AG10803 (cell line): Measurements from ENCODE around the gene MFAP2.

Experiments used
- DNase-seq: peaks from one replicate; pipeline ENCODE4 v3.0.0; 2010; ENCODE audit warnings: low read depth
- H3K4me3 ChIP-seq: 2 replicates; pipeline ENCODE4 v1.5.1; 2011; ENCODE audit warnings: mild to moderate bottlenecking, low read length, control low read depth
- TF ChIP-seq, protein P1 (sequence below): conservative IDR thresholded peaks from 2 replicates; pipeline ENCODE4 v1.5.1; 2011; ENCODE audit warnings: mild to moderate bottlenecking, low read length, control low read depth, inconsistent platforms

Gene MFAP2

DNA sequence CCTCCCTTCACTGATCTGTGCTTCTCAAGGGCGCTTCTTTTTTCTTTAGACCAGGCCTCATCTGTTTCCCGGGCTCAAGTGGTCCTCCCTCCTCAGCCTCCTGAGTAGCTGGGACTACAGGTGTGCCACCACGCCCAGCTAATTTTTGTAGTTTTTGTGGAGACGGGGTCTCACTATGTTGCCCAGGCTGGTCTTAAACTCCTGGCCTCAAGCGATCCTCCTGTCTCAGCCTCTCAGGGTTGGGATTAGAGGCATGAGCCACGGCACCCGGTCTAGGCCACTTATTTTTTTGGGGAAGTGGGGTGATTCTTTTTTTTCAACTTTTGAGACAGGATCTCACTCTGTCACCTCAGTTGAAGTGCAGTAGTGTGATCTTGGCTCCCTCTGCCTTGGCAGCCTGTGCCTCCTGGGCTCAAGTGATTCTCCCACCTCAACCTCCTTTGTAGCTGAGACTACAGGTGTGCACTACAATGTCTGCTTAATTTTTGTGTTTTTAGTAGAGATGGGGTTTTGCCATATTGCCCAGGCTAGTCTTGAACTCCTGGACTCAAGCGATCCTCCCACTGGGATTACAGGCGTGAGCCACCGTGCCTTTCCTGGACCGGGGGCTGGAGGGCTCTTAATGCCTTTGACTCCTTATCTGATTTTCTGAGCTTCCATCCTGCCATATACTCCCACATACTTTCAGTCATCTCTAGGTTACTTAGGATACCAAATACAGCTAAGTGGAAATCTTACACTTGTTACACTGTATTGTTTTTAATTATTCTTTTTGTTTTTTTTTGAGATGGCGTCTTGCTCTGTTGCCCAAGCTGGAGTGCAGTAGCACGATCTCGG is 18.9 kb downstream of the MFAP2 start:
- no peak for DNase-seq
- TF ChIP-seq, protein P1, sequence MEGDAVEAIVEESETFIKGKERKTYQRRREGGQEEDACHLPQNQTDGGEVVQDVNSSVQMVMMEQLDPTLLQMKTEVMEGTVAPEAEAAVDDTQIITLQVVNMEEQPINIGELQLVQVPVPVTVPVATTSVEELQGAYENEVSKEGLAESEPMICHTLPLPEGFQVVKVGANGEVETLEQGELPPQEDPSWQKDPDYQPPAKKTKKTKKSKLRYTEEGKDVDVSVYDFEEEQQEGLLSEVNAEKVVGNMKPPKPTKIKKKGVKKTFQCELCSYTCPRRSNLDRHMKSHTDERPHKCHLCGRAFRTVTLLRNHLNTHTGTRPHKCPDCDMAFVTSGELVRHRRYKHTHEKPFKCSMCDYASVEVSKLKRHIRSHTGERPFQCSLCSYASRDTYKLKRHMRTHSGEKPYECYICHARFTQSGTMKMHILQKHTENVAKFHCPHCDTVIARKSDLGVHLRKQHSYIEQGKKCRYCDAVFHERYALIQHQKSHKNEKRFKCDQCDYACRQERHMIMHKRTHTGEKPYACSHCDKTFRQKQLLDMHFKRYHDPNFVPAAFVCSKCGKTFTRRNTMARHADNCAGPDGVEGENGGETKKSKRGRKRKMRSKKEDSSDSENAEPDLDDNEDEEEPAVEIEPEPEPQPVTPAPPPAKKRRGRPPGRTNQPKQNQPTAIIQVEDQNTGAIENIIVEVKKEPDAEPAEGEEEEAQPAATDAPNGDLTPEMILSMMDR, result no peak
- peak overlapping the region; percentile 56 for H3K4me3 ChIP-seq

- DNase-seq, result peak; percentile 80
- TF ChIP-seq, protein P1, result peak; percentile 61
These were observed 19.7 kb downstream of the MFAP2 start for GRCh38 chr1:16960560-16961296.

DNA sequence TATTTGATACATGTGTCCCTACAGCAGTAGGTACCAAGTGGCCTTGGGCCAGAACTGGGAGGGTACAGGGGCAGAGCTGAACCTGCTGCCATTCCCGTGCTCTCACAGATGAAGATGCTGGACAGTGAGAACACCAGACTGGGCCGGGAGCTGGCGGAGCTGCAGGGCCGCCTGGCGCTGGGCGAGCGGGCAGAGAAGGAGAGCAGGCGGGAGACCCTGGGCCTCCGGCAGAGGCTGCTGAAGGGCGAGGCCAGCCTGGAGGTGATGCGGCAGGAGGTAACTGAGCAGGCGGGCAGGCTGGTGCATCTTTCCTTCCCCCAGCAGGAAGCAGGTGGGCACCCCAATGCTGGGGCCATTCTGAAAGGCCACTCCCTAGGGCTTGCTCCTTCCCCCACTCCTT is 21.9 kb downstream of the MFAP2 start:
- no peak overlapping the region for H3K4me3 ChIP-seq
- no peak for DNase-seq
- TF ChIP-seq, protein P1, result no peak

More at GRCh38 chr1:16960560-16961296, 19.7 kb downstream of the MFAP2 start:
- peak overlapping the region; percentile 56 for H3K4me3 ChIP-seq

DNA sequence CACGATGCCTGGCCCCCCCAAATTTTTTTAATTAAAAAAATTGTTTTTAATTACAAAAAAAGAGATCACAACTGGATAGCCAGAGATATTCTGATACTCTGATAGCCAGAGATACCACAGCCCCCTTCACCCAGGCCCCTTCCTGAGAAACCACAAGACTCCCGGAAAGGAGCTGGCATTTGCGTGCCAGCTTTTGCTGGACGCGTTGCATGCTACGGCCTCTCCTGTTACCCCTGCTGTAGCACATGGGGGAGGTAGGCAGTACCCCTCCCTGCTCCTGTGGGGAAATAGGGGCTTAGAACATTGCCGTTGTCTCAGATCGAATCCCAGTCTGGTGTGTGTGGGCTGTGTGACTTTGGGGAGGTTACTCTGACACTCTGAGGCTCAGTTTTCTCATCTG is 22.7 kb downstream of the MFAP2 start:
- no peak overlapping the region for H3K4me3 ChIP-seq
- DNase-seq, result no peak
- TF ChIP-seq, protein P1, result no peak

DNA sequence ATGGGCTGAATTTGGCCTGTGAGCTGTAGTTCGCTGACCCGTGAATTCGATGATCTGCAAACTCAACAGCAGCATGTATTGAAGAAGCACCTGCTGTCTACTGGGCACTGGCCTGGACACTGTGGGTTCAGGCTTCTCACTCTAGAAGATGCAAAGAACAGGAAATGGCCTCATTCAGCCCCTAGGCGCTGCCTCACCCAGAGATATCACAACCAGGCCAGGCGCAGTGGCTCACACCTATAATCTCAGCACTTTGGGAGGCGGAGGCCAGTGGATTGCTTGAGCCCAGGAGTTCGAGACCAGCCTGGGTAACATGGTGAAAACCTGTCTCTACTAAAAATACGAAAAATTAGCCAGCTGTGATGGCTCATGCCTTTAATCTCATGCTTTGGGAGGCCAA is 23.6 kb downstream of the MFAP2 start:
- DNase-seq, result no peak
- no peak overlapping the region for H3K4me3 ChIP-seq
- TF ChIP-seq, protein P1, result no peak

- H3K4me3 ChIP-seq, result no peak overlapping the region
- DNase-seq, result no peak
- TF ChIP-seq, protein P1, result no peak
These were observed 25.2 kb downstream of the MFAP2 start for GRCh38 chr1:16955186-16955585.
